ENCODE data around the gene COA7.
"Not testable (repeated sequence)": the region's sequence is repeated elsewhere in the genome, so short reads cannot be mapped to it uniquely, and the experiment has no call there.

COA7 gene

GRCh38 chr1:52702886-52703787, 5.0 kb upstream of the COA7 start:
- peak; percentile 95 to 97 for DNase-seq

GRCh38 chr1:52695627-52696026, 2.5 kb downstream of the COA7 start:
- no peak for DNase-seq

GRCh38 chr1:52693843-52694242, 4.3 kb downstream of the COA7 start:
- no peak for DNase-seq

- not testable (repeated sequence) for DNase-seq
Measured at GRCh38 chr1:52693351-52693750, 4.8 kb downstream of the COA7 start.

GRCh38 chr1:52692697-52693096, 5.5 kb downstream of the COA7 start:
- no peak for DNase-seq

GRCh38 chr1:52691821-52692220, 6.3 kb downstream of the COA7 start:
- no peak for DNase-seq

GRCh38 chr1:52686830-52687229, 11.3 kb downstream of the COA7 start:
- DNase-seq = no peak

- DNase-seq = peak in 1 of 2 experiments; percentile 44
Measured at GRCh38 chr1:52686261-52686751, 11.8 kb downstream of the COA7 start.

- no peak for DNase-seq
Measured at GRCh38 chr1:52684545-52684944, 13.6 kb downstream of the COA7 start.

- DNase-seq = no peak
Measured at GRCh38 chr1:52683367-52683940, 14.7 kb downstream of the COA7 start.

GRCh38 chr1:52681136-52681535, 17.0 kb downstream of the COA7 start:
- no peak for DNase-seq

GRCh38 chr1:52680353-52680752, 17.8 kb downstream of the COA7 start:
- DNase-seq = no peak

GRCh38 chr1:52679498-52679897, 18.6 kb downstream of the COA7 start:
- DNase-seq = no peak

- DNase-seq = no peak
Measured at GRCh38 chr1:52679048-52679447, 19.1 kb downstream of the COA7 start.

- DNase-seq = no peak
Measured at GRCh38 chr1:52677076-52677806, 20.9 kb downstream of the COA7 start.

GRCh38 chr1:52676249-52676903, 21.8 kb downstream of the COA7 start:
- no peak for DNase-seq

GRCh38 chr1:52674497-52675384, 23.4 kb downstream of the COA7 start:
- DNase-seq = no peak

GRCh38 chr1:52673513-52673912, 24.6 kb downstream of the COA7 start:
- DNase-seq = no peak

- no peak for DNase-seq
Measured at GRCh38 chr1:52672946-52673345, 25.2 kb downstream of the COA7 start.

- no peak for DNase-seq
Measured at GRCh38 chr1:52670604-52671003, 27.5 kb downstream of the COA7 start.

GRCh38 chr1:52669696-52670095, 28.5 kb downstream of the COA7 start:
- DNase-seq = no peak

GRCh38 chr1:52668711-52669110, 29.4 kb downstream of the COA7 start:
- DNase-seq = no peak
